ENCODE results near the gene KCNIP3.
A peak's percentile ranks its signal among the peaks of the same experiment; 100 is the strongest.

The KCNIP3 gene

GRCh38 chr2:95329891-95330793 lies 33.0 kb downstream of the KCNIP3 start:
- peak in 2 of 14 donors; percentile 13 to 33 for DNase-seq

GRCh38 chr2:95330794-95331338 lies 33.7 kb downstream of the KCNIP3 start:
- no peak for DNase-seq

- no peak for DNase-seq
Observed at GRCh38 chr2:95331606-95332005, 34.5 kb downstream of the KCNIP3 start.

DNA sequence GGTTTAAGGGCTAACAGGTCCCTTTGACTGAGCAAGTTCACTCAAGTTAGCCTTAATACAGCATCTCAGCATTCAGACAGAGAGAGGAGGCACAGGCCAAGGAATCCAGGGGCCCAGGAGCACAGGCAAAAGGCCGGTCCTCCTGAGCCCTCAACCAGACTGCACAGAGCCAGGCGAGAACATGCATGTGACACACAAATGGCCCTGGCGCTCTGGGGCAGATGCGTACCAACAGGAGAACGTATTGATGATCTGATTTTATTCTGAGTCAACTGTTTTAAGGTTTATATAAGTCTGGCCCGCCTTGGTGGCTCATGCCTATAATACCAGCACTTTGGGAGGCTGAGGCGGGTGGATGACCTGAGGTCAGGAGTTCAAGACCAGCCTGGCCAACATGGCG lies 34.9 kb downstream of the KCNIP3 start:
- no peak for DNase-seq

GRCh38 chr2:95333056-95333455 lies 35.9 kb downstream of the KCNIP3 start:
- no peak for DNase-seq

DNA sequence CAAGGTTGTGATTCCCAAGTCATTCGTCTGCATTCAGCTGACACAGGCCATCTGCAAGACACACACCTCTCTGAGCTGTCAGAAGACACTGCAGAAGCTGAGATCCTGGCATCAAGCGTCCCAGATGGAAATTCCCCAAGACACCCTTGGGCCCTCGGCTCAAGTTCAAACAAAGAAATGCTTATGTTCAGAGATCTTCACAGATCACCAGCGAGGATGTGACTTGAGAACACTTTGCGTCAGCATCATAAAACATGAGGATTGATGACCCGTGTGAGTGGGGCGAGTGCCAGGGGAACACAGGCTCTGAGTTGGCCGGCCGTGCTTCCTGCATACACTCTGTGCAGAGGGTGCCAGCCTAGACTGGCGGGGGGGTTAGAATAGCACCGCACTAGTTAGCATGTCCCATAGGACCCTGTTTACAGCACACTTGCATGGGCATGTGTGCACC lies 36.8 kb downstream of the KCNIP3 start:
- DNase-seq, result no peak

GRCh38 chr2:95334916-95335641 lies 37.9 kb downstream of the KCNIP3 start:
- DNase-seq, result no peak

DNA sequence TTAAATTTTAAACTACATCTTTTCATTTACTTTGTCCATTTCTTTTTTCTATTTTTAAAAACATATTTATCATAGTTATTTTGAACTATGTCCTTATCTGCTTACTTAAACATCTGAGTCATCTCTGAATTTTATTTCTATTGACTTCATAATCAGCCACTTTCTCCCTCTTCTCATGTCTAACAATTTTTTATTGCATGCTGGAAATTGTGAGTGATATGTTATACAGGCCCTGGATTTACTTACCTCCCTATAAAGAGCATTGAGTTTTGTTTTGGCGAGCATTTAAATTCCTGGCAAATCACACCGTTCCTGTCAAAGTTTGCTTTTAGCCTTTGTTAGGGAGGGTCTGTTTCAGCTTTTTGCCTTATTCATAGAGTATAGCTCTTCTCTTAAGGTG lies 39.3 kb downstream of the KCNIP3 start:
- no peak for DNase-seq

DNA sequence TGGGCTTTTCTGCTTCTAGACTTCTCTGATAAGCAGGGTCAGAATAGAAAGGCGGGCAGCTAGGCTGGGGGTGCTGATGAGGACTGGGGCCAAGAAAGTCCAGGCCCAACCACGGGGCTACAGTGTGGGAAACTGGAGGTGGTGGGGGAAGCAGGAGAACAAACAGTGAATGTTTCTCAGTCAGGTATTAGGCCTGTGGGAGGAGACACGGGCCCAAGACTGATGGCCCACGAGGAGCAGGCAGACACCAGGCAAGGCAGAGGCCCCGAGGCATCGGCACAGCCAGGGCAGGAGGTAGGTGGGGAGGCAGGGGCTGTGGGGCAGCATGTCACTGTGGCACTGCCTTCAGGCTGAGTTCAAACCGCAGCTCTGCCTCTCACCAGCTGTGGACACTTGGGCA lies 40.7 kb downstream of the KCNIP3 start:
- DNase-seq, result no peak

GRCh38 chr2:95342556-95343320 lies 45.6 kb downstream of the KCNIP3 start:
- DNase-seq, result no peak

GRCh38 chr2:95343429-95344214 lies 46.5 kb downstream of the KCNIP3 start:
- no peak for DNase-seq

- no peak for DNase-seq
Observed at GRCh38 chr2:95344215-95344583, 47.1 kb downstream of the KCNIP3 start.

- DNase-seq, result no peak
Observed at GRCh38 chr2:95344656-95345055, 47.5 kb downstream of the KCNIP3 start.

DNA sequence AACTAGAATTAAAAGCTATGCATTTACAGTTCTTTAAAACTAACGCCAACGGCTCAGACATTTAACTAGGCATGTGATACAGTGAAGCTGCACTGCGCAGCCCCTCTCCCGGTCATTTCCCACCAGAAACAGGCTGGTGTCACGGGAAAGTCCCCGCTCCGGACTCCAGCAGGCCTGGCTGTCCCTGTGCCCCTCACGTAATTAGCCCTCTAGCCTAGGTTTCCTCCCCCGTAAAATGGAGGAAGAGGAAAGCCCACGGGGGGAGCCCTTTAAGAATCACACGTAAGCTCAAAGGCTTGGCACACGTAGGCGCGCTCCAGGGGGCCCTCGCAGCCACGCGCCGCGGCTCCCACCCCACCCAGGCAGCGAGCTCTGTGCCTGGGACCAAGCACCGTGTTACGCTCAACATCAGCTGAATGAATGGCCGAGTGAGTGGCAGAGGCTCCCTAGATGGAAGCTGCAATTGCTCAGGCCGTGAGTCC lies 48.0 kb downstream of the KCNIP3 start:
- DNase-seq, result no peak

- DNase-seq, result peak in 11 of 14 donors; percentile 19 to 74 (median 49)
Observed at GRCh38 chr2:95345563-95346230, 48.5 kb downstream of the KCNIP3 start.

DNA sequence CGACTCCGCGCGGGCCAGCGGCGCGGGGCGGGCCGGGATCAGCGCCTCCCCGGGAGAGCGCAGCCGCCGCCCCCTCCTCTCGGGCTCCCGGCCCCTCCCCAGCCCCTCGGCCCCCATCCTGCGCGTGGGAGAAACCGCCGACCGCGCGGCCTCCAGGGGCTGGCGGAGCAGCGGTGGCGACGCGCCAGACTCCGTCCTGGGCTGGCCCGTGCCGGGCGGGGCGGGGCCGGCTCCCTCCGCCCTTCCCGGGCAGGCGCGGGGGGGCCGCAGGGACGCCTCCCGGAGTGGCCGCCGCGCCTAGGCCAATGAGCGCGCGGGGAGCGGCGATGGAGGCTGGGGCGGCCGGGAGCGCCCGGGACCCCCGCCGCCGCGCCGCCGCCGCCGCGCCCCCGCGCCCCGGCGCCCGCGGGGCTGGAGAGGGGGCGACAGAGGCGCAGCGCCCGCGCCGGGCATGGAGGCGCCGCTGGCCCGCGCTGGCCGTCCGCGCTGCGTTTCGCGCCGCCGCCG lies 49.1 kb downstream of the KCNIP3 start:
- DNase-seq, result peak in 1 of 14 donors; percentile 14

GRCh38 chr2:95346738-95347671 lies 49.9 kb downstream of the KCNIP3 start:
- no peak for DNase-seq

DNA sequence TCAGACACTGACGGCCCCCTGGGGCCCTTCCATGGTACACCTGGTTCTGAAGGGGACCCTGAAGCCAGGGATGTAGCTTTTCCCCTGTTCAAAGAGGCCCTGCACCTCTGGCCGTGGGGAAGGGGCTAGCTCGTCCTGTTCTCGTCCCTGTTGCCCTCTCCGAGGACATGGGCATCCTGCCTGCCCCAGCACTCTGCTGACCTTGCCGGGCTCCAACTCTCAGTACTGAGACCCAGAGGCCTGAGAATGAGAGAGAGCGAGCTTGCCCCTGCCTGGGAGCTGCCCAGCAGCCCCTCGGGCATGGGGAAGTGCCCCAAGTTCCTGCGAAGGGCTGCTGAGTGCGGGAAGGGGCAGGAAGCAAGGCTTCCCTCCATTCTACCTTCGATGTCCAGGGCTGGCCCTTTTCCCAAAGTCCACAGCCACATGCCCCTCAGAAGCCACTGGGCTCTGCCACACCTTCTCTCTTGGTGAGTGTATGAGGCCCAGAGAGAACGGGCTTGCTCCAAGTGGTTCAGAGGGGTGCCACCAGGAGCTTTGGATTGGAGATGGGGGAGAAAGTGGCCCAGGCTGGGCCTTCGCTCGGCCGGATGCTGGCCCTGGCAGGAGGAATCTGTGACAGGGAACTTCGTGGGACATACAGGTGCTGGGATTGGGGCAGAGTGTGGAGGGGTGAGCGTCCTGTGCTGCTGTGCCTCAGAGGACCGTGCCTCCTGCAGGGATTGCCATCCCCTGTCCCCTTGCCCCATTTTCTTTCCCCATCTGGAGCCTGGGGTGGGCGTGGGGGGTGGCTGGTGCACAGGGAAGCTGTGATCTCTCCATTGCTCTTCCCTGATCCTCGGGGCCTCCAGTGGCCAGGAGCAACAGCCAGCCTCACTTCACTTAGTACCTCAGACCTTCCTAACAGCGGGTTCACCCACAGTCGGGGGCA lies 50.8 kb downstream of the KCNIP3 start:
- no peak for DNase-seq

All from C1 segment of cervical spinal cord (tissue), 14 donors.